GM12878 (cell line): ENCODE results near the gene ICA1. TPM values are rescaled to one million over a fixed set of nuclear protein-coding genes. Genes with fewer than 3 reads are reported as not detected.

ENCODE experiments used
- BCL11A ChIP-seq: IDR thresholded peaks from 2 replicates; pipeline ENCODE4 v1.6.1; 2011; ENCODE audit warnings: low read depth, low read length
- BHLHE40 ChIP-seq, 2 experiments: fragments of 450-650 bp in 1 of 2; IDR thresholded peaks; 2 replicates each; pipeline ENCODE4 v1.6.1; 2011 to 2017; ENCODE audit warnings: low read depth in 2 of 2, borderline replicate concordance in 1 of 2, improper control_type of control experiment in 1 of 2, low read length in 1 of 2, mild to moderate bottlenecking in 1 of 2
- CHD2 ChIP-seq: IDR thresholded peaks from 2 replicates; pipeline ENCODE4 v1.6.1; 2011; ENCODE audit warnings: low read depth, low read length, improper control_type of control experiment, borderline replicate concordance
- ESRRA ChIP-seq: IDR thresholded peaks from 2 replicates; pipeline ENCODE4 v1.6.1; 2012; ENCODE audit warnings: mild to moderate bottlenecking, low read length, improper control_type of control experiment
- EZH2 ChIP-seq: IDR thresholded peaks from 2 replicates; pipeline ENCODE4 v1.6.1; 2012; ENCODE audit warnings: low read depth, mild to moderate bottlenecking, control low read depth, inconsistent platforms, low read length, borderline replicate concordance; ENCODE audit not compliant: control insufficient read depth
- FOXM1 ChIP-seq: IDR thresholded peaks from 2 replicates; pipeline ENCODE4 v1.6.1; 2012; ENCODE audit warnings: low read depth, mild to moderate bottlenecking, inconsistent platforms, low read length, moderate library complexity
- HCFC1 ChIP-seq: fragments of 150-350 bp; IDR thresholded peaks from 2 replicates; pipeline ENCODE4 v1.6.1; 2014; ENCODE audit warnings: low read length
- HDAC6 ChIP-seq: fragments of 200-600 bp; sonication (generic); IDR thresholded peaks from one replicate; pipeline ENCODE4 v1.8.0; 2017; ENCODE audit warnings: antibody characterized with exemption; ENCODE audit not compliant: unreplicated experiment
- MEF2A ChIP-seq: IDR thresholded peaks from 2 replicates; pipeline ENCODE4 v1.6.1; 2011; ENCODE audit warnings: low read depth, mild to moderate bottlenecking, low read length, moderate library complexity; ENCODE audit not compliant: insufficient read depth
- MEF2B ChIP-seq: fragments of 450-650 bp; IDR thresholded peaks from 2 replicates; pipeline ENCODE4 v1.6.1; 2018; ENCODE audit warnings: mild to moderate bottlenecking, moderate library complexity; ENCODE audit not compliant: partially characterized antibody, poor library complexity, severe bottlenecking
- MTA3 ChIP-seq: IDR thresholded peaks from 2 replicates; pipeline ENCODE4 v1.6.1; 2012; ENCODE audit warnings: low read length, inconsistent platforms, borderline replicate concordance
- MXI1 ChIP-seq: fragments of 150-350 bp; IDR thresholded peaks from 2 replicates; pipeline ENCODE4 v1.6.1; 2011; ENCODE audit warnings: low read depth, mild to moderate bottlenecking, inconsistent platforms, low read length, improper control_type of control experiment
- NFYB ChIP-seq: IDR thresholded peaks from 2 replicates; pipeline ENCODE4 v1.6.1; 2011; ENCODE audit warnings: low read depth, mild to moderate bottlenecking, low read length, improper control_type of control experiment, moderate library complexity; ENCODE audit not compliant: insufficient read depth
- PAX8 ChIP-seq: fragments of 450-650 bp; IDR thresholded peaks from 2 replicates; pipeline ENCODE4 v1.6.1; 2017; ENCODE audit warnings: mild to moderate bottlenecking, moderate library complexity
- SPI1 ChIP-seq: IDR thresholded peaks from 2 replicates; pipeline ENCODE4 v1.6.1; 2011; ENCODE audit warnings: low read depth, mild to moderate bottlenecking, low read length, moderate library complexity, borderline replicate concordance; ENCODE audit not compliant: insufficient read depth
- SREBF1 ChIP-seq: IDR thresholded peaks from 2 replicates; pipeline ENCODE4 v1.6.1; 2012; ENCODE audit warnings: mild to moderate bottlenecking, low read length
- TBL1XR1 ChIP-seq: IDR thresholded peaks from 2 replicates; pipeline ENCODE4 v1.6.1; 2012; ENCODE audit warnings: low read depth, low read length, improper control_type of control experiment
- YY1 ChIP-seq: IDR thresholded peaks from 2 replicates; pipeline ENCODE4 v1.6.1; 2011; ENCODE audit warnings: low read depth, mild to moderate bottlenecking, low read length
- ZBED1 ChIP-seq: IDR thresholded peaks from 2 replicates; pipeline ENCODE4 v1.6.1; 2016; ENCODE audit warnings: borderline replicate concordance
- ZNF274 ChIP-seq: IDR thresholded peaks from one replicate; pipeline ENCODE4 v1.8.0; 2011; ENCODE audit not compliant: insufficient read length, insufficient read depth
- ZNF384 ChIP-seq: IDR thresholded peaks from 2 replicates; pipeline ENCODE4 v1.6.1; 2012; ENCODE audit warnings: low read depth, mild to moderate bottlenecking, low read length, improper control_type of control experiment, borderline replicate concordance
- polyA plus RNA-seq, 11 experiments: library from polyadenylated mRNA; depleted of rRNA in 4 of 11; unstranded in 6 of 11; stranded (reverse) in 5 of 11; fragments of >200 nt; fragmentation: Nextera tagmentation in 4 of 11; fragmentation: Illumina TruSeq in 1 of 11; extraction: Ambion mirVana in 4 of 11; extraction: Trizol in 1 of 11; gene quantifications; 1 replicate in 1 of 11; 2 replicates in 10 of 11; pipeline versions ENCODE4 v1.2.1 to v1.2.3, GENCODE V29; 2011 to 2016; ENCODE audit warnings: inconsistent platforms in 2 of 11, missing spikeins in 2 of 11, low read depth in 1 of 11
- total RNA-seq, 4 experiments: library from RNA; depleted of rRNA in 3 of 4; stranded (reverse); fragments of >200 nt in 3 of 4; fragmentation: Illumina TruSeq in 1 of 4; extraction: Trizol in 1 of 4; gene quantifications; 2 replicates each; pipeline versions ENCODE4 v1.2.1 to v1.2.3, GENCODE V29; 2013 to 2021
- TF ChIP-seq, protein P1 (sequence below): IDR thresholded peaks from 2 replicates; pipeline ENCODE4 v1.6.1; 2011; ENCODE audit warnings: borderline replicate concordance, low read depth, mild to moderate bottlenecking, moderate library complexity, low read length; ENCODE audit not compliant: insufficient read depth, poor library complexity, severe bottlenecking
- TF ChIP-seq, protein P2 (sequence below): IDR thresholded peaks from 2 replicates; pipeline ENCODE4 v1.6.1; 2012; ENCODE audit warnings: low read depth, low read length, improper control_type of control experiment
- TF ChIP-seq, protein P3 (sequence below): IDR thresholded peaks from 2 replicates; pipeline ENCODE4 v1.6.1; 2011; ENCODE audit warnings: low read depth, mild to moderate bottlenecking, low read length, moderate library complexity, borderline replicate concordance; ENCODE audit errors: extremely low read depth

Gene ICA1
- total and polyA plus RNA-seq, 10 of the 15 experiments (the other 5 are each of a cell fraction or from before 2014, with no cell fraction given): 1.3 to 35.1 (median 3.3) TPM

DNA sequence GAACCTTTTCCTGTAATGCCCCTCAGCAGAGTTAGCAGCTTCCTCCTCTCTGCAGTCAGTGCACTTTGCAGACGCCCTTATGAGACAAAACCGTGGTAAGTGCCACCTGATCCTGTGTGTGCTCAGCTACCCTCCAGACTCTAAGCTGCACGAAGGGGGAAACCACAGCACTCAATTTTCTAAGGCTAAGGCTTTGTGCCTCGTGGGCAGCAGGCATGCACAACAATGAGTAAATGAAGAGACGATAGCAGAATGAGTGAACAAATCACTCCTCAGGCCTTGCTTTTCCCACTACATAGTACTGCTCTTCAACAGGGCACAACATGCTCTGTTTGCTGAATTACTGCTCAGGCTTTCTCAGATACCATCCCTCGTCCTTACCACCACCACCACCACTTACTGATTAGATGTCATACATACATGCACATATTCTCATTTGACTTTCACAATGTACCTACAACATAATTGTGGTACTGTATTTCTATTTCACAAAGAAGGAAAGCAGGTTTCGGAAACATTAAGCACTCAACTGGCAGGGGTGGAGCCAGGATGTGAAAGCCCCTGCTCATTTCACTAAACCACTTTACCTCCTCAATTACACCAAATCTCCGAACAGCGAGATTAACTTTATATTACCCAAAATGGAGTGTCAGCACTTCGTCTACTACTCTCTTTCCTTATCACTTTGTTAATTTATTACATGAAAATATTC is 85.4 kb downstream of the ICA1 start (continued):
- TF ChIP-seq BHLHE40 (IDR thresholded peaks at IDR 0.05; ENCODE audit: borderline replicate concordance in 1 of 2, low read depth in 2 of 2, low read length in 1 of 2): peak; percentile 40 to 66; a peak in 3 of 4 replicates
- peak; percentile 23; the same call in 1 of the 2 replicates for TF ChIP-seq MTA3
- no peak for TF ChIP-seq HDAC6
- TF ChIP-seq EZH2: no peak
- peak; percentile 58 for TF ChIP-seq ZBED1
- no peak for TF ChIP-seq ESRRA
- no peak for TF ChIP-seq ZNF384
- TF ChIP-seq FOXM1: peak; percentile 72; the same call in 1 of the 2 replicates
- TF ChIP-seq, protein P1, sequence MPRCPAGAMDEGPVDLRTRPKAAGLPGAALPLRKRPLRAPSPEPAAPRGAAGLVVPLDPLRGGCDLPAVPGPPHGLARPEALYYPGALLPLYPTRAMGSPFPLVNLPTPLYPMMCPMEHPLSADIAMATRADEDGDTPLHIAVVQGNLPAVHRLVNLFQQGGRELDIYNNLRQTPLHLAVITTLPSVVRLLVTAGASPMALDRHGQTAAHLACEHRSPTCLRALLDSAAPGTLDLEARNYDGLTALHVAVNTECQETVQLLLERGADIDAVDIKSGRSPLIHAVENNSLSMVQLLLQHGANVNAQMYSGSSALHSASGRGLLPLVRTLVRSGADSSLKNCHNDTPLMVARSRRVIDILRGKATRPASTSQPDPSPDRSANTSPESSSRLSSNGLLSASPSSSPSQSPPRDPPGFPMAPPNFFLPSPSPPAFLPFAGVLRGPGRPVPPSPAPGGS: peak; percentile 80
- TF ChIP-seq, protein P2, sequence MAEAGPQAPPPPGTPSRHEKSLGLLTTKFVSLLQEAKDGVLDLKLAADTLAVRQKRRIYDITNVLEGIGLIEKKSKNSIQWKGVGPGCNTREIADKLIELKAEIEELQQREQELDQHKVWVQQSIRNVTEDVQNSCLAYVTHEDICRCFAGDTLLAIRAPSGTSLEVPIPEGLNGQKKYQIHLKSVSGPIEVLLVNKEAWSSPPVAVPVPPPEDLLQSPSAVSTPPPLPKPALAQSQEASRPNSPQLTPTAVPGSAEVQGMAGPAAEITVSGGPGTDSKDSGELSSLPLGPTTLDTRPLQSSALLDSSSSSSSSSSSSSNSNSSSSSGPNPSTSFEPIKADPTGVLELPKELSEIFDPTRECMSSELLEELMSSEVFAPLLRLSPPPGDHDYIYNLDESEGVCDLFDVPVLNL: no peak
- TF ChIP-seq, protein P3, sequence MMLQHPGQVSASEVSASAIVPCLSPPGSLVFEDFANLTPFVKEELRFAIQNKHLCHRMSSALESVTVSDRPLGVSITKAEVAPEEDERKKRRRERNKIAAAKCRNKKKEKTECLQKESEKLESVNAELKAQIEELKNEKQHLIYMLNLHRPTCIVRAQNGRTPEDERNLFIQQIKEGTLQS: no peak
- peak; percentile 79 for TF ChIP-seq MEF2B
- peak; percentile 77 for TF ChIP-seq BCL11A
- no peak for TF ChIP-seq PAX8
- peak; percentile 41; the same call in 1 of the 2 replicates for TF ChIP-seq MEF2A
- TF ChIP-seq SPI1: no peak
- TF ChIP-seq TBL1XR1: no peak; the same call in none of the 2 replicates
- TF ChIP-seq MXI1: peak; percentile 69; the same call in 1 of the 2 replicates
- no peak for TF ChIP-seq NFYB
- no peak; the same call in none of the 2 replicates for TF ChIP-seq HCFC1
- peak; percentile 71 for TF ChIP-seq YY1
- TF ChIP-seq SREBF1: no peak
- TF ChIP-seq CHD2: peak; percentile 24; the same call in 1 of the 2 replicates
- no peak for TF ChIP-seq ZNF274
